ENCODE results near the gene PRDM7.

GRCh38 chr16:90018652-90019542, 58.2 kb downstream of the PRDM7 start, which contains the start of gene DBNDD1:
- TF ChIP-seq, protein P1, sequence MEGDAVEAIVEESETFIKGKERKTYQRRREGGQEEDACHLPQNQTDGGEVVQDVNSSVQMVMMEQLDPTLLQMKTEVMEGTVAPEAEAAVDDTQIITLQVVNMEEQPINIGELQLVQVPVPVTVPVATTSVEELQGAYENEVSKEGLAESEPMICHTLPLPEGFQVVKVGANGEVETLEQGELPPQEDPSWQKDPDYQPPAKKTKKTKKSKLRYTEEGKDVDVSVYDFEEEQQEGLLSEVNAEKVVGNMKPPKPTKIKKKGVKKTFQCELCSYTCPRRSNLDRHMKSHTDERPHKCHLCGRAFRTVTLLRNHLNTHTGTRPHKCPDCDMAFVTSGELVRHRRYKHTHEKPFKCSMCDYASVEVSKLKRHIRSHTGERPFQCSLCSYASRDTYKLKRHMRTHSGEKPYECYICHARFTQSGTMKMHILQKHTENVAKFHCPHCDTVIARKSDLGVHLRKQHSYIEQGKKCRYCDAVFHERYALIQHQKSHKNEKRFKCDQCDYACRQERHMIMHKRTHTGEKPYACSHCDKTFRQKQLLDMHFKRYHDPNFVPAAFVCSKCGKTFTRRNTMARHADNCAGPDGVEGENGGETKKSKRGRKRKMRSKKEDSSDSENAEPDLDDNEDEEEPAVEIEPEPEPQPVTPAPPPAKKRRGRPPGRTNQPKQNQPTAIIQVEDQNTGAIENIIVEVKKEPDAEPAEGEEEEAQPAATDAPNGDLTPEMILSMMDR (IDR thresholded peaks at IDR 0.05; ENCODE audit: control extremely low read depth in 1 of 3, insufficient read depth in 1 of 3, low read depth in 1 of 3, low read length in 3 of 3) = no peak
- TF ChIP-seq SP4 (IDR thresholded peaks at IDR 0.05; ENCODE audit: low read length) (no peak), RAD21 (IDR thresholded peaks at IDR 0.05 in 1 of 2, conservative IDR thresholded peaks at IDR 0.05 in 1 of 2; ENCODE audit: low read depth in 2 of 2, low read length in 2 of 2) (no peak), EGR1 (IDR thresholded peaks at IDR 0.05; ENCODE audit: borderline replicate concordance, low read depth, low read length) (no peak), EZH2 (IDR thresholded peaks at IDR 0.05; ENCODE audit: low read depth, low read length, severe bottlenecking) (no peak), POLR2A (IDR thresholded peaks at IDR 0.05; ENCODE audit: control extremely low read depth in 1 of 2, low read depth in 2 of 2, low read length in 2 of 2) (peak in 1 of 2 experiments; percentile 33; a peak in 1 of 3 replicates), EP300 (IDR thresholded peaks at IDR 0.05; ENCODE audit: borderline replicate concordance in 1 of 2, low read depth in 2 of 2, low read length in 2 of 2) (no peak), YY1 (IDR thresholded peaks at IDR 0.05; ENCODE audit: low read depth, low read length) (no peak), TAF1 (IDR thresholded peaks at IDR 0.05; ENCODE audit: low read depth, low read length) (no peak), CBX8 (IDR thresholded peaks at IDR 0.05; ENCODE audit: borderline replicate concordance, low read depth, low read length) (no peak)

Measured in H1 (cell line).